H1 (cell line): Measurements from ENCODE around the gene NOL12.

Experiments
- CTCF ChIP-seq, 3 experiments: IDR thresholded peaks; 1 replicate in 2 of 3; 2 replicates in 1 of 3; pipeline versions ENCODE4 v1.5.1 to v1.6.1; 2011; ENCODE audit warnings: low read length in 3 of 3, mild to moderate bottlenecking in 3 of 3, inconsistent platforms in 2 of 3, low read depth in 1 of 3, moderate library complexity in 1 of 3; ENCODE audit not compliant: insufficient read depth in 1 of 3; ENCODE audit errors: control extremely low read depth in 1 of 3
- MAX ChIP-seq: IDR thresholded peaks from 2 replicates; pipeline ENCODE4 v1.6.1; 2012; ENCODE audit warnings: inconsistent platforms
- NANOG ChIP-seq: IDR thresholded peaks from 2 replicates; pipeline ENCODE4 v1.6.1; 2011; ENCODE audit warnings: low read length, low read depth, mild to moderate bottlenecking, inconsistent platforms; ENCODE audit not compliant: insufficient read depth, poor library complexity, severe bottlenecking
- POLR2A ChIP-seq, 2 experiments: IDR thresholded peaks; 1 replicate in 1 of 2; 2 replicates in 1 of 2; pipeline ENCODE4 v1.6.1; 2011; ENCODE audit warnings: low read depth in 2 of 2, low read length in 2 of 2, mild to moderate bottlenecking in 2 of 2; ENCODE audit errors: control extremely low read depth in 1 of 2
- RAD21 ChIP-seq, 2 experiments: IDR thresholded peaks in 1 of 2; conservative IDR thresholded peaks in 1 of 2; 2 replicates each; pipeline ENCODE4 v1.6.1; 2011; ENCODE audit warnings: low read depth in 2 of 2, low read length in 2 of 2, improper control_type of control experiment in 1 of 2, inconsistent platforms in 1 of 2, mild to moderate bottlenecking in 1 of 2, moderate library complexity in 1 of 2
- SIN3A ChIP-seq, 2 experiments: IDR thresholded peaks in 1 of 2; conservative IDR thresholded peaks in 1 of 2; 2 replicates each; pipeline ENCODE4 v1.6.1; 2011 to 2012; ENCODE audit warnings: low read length in 2 of 2, improper control_type of control experiment in 1 of 2, low read depth in 1 of 2, mild to moderate bottlenecking in 1 of 2
- SRF ChIP-seq: IDR thresholded peaks from 2 replicates; pipeline ENCODE4 v1.6.1; 2011; ENCODE audit warnings: mild to moderate bottlenecking, low read depth, low read length, moderate library complexity
- SUZ12 ChIP-seq: fragments of 200-600 bp; sonication (generic); IDR thresholded peaks from 2 replicates; pipeline ENCODE4 v1.6.1; 2012; ENCODE audit warnings: mild to moderate bottlenecking, inconsistent platforms, low read length, moderate library complexity, mixed read lengths

- no peak for TF ChIP-seq RAD21 (IDR thresholded peaks at IDR 0.05 in 1 of 2, conservative IDR thresholded peaks at IDR 0.05 in 1 of 2; ENCODE audit: low read depth in 2 of 2, low read length in 2 of 2)
- TF ChIP-seq CTCF (IDR thresholded peaks at IDR 0.05; ENCODE audit: control extremely low read depth in 1 of 3, insufficient read depth in 1 of 3, low read depth in 1 of 3, low read length in 3 of 3) = no peak
- TF ChIP-seq SIN3A (conservative IDR thresholded peaks at IDR 0.05 in 1 of 2, IDR thresholded peaks at IDR 0.05 in 1 of 2; ENCODE audit: low read depth in 1 of 2, low read length in 2 of 2) = no peak
- no peak for TF ChIP-seq NANOG
- no peak for TF ChIP-seq MAX
- no peak for TF ChIP-seq SUZ12
- TF ChIP-seq POLR2A (IDR thresholded peaks at IDR 0.05; ENCODE audit: control extremely low read depth in 1 of 2, low read depth in 2 of 2, low read length in 2 of 2) = no peak
- TF ChIP-seq SRF = no peak
Measured at GRCh38 chr22:37636949-37637273, 49.2 kb upstream of the NOL12 start.
